ENCODE measurements around the gene NAV1.
"Not testable (repeated sequence)": the region's sequence is repeated elsewhere in the genome, so short reads cannot be mapped to it uniquely, and the experiment has no call there.

Gene NAV1

DNA sequence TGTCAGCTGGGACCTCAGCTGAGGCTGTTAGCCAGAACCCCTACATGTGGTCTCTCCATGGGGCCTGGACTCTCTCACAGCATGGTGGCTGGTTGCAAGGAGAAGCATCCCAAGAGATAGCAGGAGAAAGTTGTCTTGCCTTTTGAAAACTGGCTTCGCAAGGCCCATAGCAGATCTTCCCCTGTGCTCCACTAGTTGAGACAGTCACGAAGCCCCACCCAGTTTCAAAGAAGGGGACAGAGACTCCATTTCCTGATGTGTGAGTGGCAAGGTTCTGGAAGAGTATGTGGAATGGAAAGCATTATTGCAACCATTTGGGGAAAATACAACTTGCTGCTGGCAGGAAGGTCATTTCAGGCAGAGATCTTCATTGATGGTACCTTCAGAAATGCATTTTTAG lies 24.5 kb upstream of the NAV1 start:
- 89% methylated on average over 2 of the region's 2 CpGs for WGBS
- Histone ChIP-seq H3K4me1 (ENCODE audit: insufficient read depth, low read length) (peaks cover 10% of the 10 kb centered on the region), H3K9me3 (ENCODE audit: insufficient read depth, low read depth, low read length) (no peaks in the 10 kb centered on the region), H3K4me3 (ENCODE audit: low read length) (no peak overlapping the region), H3K9ac (ENCODE audit: low read depth, low read length) (no peak overlapping the region), H3K27ac (ENCODE audit: low read depth, low read length) (no peak overlapping the region), H3K27me3 (ENCODE audit: insufficient read depth, low read length) (no peaks in the 10 kb centered on the region), H3K36me3 (ENCODE audit: insufficient read depth, low read length) (no peaks in the 10 kb centered on the region)

- Histone ChIP-seq H3K36me3 (ENCODE audit: insufficient read depth, low read length) (no peaks in the 10 kb centered on the region), H3K4me3 (ENCODE audit: low read length) (no peak overlapping the region), H3K27me3 (ENCODE audit: insufficient read depth, low read length) (no peaks in the 10 kb centered on the region), H3K4me1 (ENCODE audit: insufficient read depth, low read length) (peaks cover 10% of the 10 kb centered on the region), H3K9ac (ENCODE audit: low read depth, low read length) (no peak overlapping the region), H3K27ac (ENCODE audit: low read depth, low read length) (no peak overlapping the region), H3K9me3 (ENCODE audit: insufficient read depth, low read depth, low read length) (no peaks in the 10 kb centered on the region)
- 90% methylated on average over 9 of the region's 9 CpGs for WGBS
These were observed 23.7 kb upstream of the NAV1 start for GRCh38 chr1:201515062-201515750.

- Histone ChIP-seq H3K27me3 (ENCODE audit: insufficient read depth, low read length) (no peaks in the 10 kb centered on the region), H3K4me1 (ENCODE audit: insufficient read depth, low read length) (peaks cover 10% of the 10 kb centered on the region), H3K9ac (ENCODE audit: low read depth, low read length) (no peak overlapping the region), H3K9me3 (ENCODE audit: insufficient read depth, low read depth, low read length) (no peaks in the 10 kb centered on the region), H3K4me3 (ENCODE audit: low read length) (no peak overlapping the region), H3K36me3 (ENCODE audit: insufficient read depth, low read length) (no peaks in the 10 kb centered on the region), H3K27ac (ENCODE audit: low read depth, low read length) (no peak overlapping the region)
- WGBS: 91% methylated on average over 1 of the region's 1 CpG
These were observed 23.0 kb upstream of the NAV1 start for GRCh38 chr1:201515895-201516294.

- H3K36me3 ChIP-seq (ENCODE audit: insufficient read depth, low read length): no peaks in the 10 kb centered on the region
- H3K27ac ChIP-seq (ENCODE audit: low read depth, low read length): no peak overlapping the region
- H3K9me3 ChIP-seq (ENCODE audit: insufficient read depth, low read depth, low read length): no peaks in the 10 kb centered on the region
- 94% methylated on average over 1 of the region's 2 CpGs for WGBS
- H3K4me3 ChIP-seq (ENCODE audit: low read length): no peak overlapping the region
- H3K9ac ChIP-seq (ENCODE audit: low read depth, low read length): no peak overlapping the region
- H3K4me1 ChIP-seq (ENCODE audit: insufficient read depth, low read length): peaks cover 10% of the 10 kb centered on the region
- no peaks in the 10 kb centered on the region for H3K27me3 ChIP-seq (ENCODE audit: insufficient read depth, low read length)
These were observed 22.3 kb upstream of the NAV1 start for GRCh38 chr1:201516511-201517127.

GRCh38 chr1:201517631-201518030 lies 21.3 kb upstream of the NAV1 start:
- peaks cover 3% of the 10 kb centered on the region; the same call in 1 of the 2 replicates for H3K4me1 ChIP-seq (ENCODE audit: insufficient read depth, low read length)
- no peaks in the 10 kb centered on the region for H3K36me3 ChIP-seq (ENCODE audit: insufficient read depth, low read length)
- no peaks in the 10 kb centered on the region for H3K9me3 ChIP-seq (ENCODE audit: insufficient read depth, low read depth, low read length)
- no peak overlapping the region for H3K27ac ChIP-seq (ENCODE audit: low read depth, low read length)
- H3K9ac ChIP-seq (ENCODE audit: low read depth, low read length): no peak overlapping the region
- WGBS: 91% methylated on average over 7 of the region's 7 CpGs
- no peaks in the 10 kb centered on the region for H3K27me3 ChIP-seq (ENCODE audit: insufficient read depth, low read length)
- no peak overlapping the region for H3K4me3 ChIP-seq (ENCODE audit: low read length)

DNA sequence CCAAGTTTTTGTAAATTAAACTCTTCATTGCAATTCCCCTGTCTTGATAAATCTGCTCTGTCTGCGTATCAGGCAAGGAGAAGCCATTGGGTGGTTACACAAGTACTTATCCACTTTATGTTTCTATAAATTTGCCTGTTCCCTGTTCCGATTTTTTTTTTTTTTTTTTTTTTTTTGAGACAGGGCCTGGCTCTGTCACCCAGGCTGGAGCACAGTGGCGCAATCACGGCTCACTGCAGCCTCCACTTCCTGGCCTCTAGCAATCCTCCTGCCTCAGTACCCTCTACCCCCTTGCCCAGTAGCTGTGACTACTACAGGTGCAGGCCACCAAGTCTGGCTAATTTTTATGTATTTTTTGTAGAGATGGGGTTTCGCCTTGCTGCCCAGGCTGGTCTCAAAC lies 20.9 kb upstream of the NAV1 start:
- H3K4me3 ChIP-seq (ENCODE audit: low read length): no peak overlapping the region
- peaks cover 3% of the 10 kb centered on the region; the same call in 1 of the 2 replicates for H3K4me1 ChIP-seq (ENCODE audit: insufficient read depth, low read length)
- H3K9ac ChIP-seq (ENCODE audit: low read depth, low read length): no peak overlapping the region
- H3K27ac ChIP-seq (ENCODE audit: low read depth, low read length): no peak overlapping the region
- no peaks in the 10 kb centered on the region for H3K36me3 ChIP-seq (ENCODE audit: insufficient read depth, low read length)
- no peaks in the 10 kb centered on the region for H3K27me3 ChIP-seq (ENCODE audit: insufficient read depth, low read length)
- no peaks in the 10 kb centered on the region for H3K9me3 ChIP-seq (ENCODE audit: insufficient read depth, low read depth, low read length)
- 94% methylated on average over 5 of the region's 5 CpGs for WGBS

GRCh38 chr1:201520046-201520575 lies 18.8 kb upstream of the NAV1 start:
- H3K4me3 ChIP-seq (ENCODE audit: low read length); H3K9me3 ChIP-seq (ENCODE audit: insufficient read depth, low read depth, low read length); H3K36me3 ChIP-seq (ENCODE audit: insufficient read depth, low read length); H3K27me3 ChIP-seq (ENCODE audit: insufficient read depth, low read length); H3K27ac ChIP-seq (ENCODE audit: low read depth, low read length); H3K9ac ChIP-seq (ENCODE audit: low read depth, low read length); H3K4me1 ChIP-seq (ENCODE audit: insufficient read depth, low read length): not testable (repeated sequence)
- WGBS: 82% methylated on average over 14 of the region's 14 CpGs

- WGBS: 100% methylated on average over 1 of the region's 1 CpG
- no peak overlapping the region for H3K4me3 ChIP-seq (ENCODE audit: low read length)
- H3K36me3 ChIP-seq (ENCODE audit: insufficient read depth, low read length): no peaks in the 10 kb centered on the region
- H3K4me1 ChIP-seq (ENCODE audit: insufficient read depth, low read length): no peaks in the 10 kb centered on the region
- H3K27me3 ChIP-seq (ENCODE audit: insufficient read depth, low read length): no peaks in the 10 kb centered on the region
- no peak overlapping the region for H3K27ac ChIP-seq (ENCODE audit: low read depth, low read length)
- H3K9ac ChIP-seq (ENCODE audit: low read depth, low read length): no peak overlapping the region
- no peaks in the 10 kb centered on the region for H3K9me3 ChIP-seq (ENCODE audit: insufficient read depth, low read depth, low read length)
These were observed 13.6 kb upstream of the NAV1 start for GRCh38 chr1:201525193-201525778.

- Histone ChIP-seq H3K27ac (ENCODE audit: low read depth, low read length) (no peak overlapping the region), H3K9me3 (ENCODE audit: insufficient read depth, low read depth, low read length) (no peaks in the 10 kb centered on the region), H3K4me1 (ENCODE audit: insufficient read depth, low read length) (no peaks in the 10 kb centered on the region), H3K4me3 (ENCODE audit: low read length) (no peak overlapping the region), H3K9ac (ENCODE audit: low read depth, low read length) (no peak overlapping the region), H3K36me3 (ENCODE audit: insufficient read depth, low read length) (no peaks in the 10 kb centered on the region), H3K27me3 (ENCODE audit: insufficient read depth, low read length) (no peaks in the 10 kb centered on the region)
- 86% methylated on average over 5 of the region's 5 CpGs for WGBS
These were observed 11.0 kb upstream of the NAV1 start for GRCh38 chr1:201527879-201528278.

GRCh38 chr1:201528631-201529252 lies 10.2 kb upstream of the NAV1 start:
- Histone ChIP-seq H3K9ac (ENCODE audit: low read depth, low read length) (no peak overlapping the region), H3K27ac (ENCODE audit: low read depth, low read length) (no peak overlapping the region), H3K4me3 (ENCODE audit: low read length) (no peak overlapping the region), H3K9me3 (ENCODE audit: insufficient read depth, low read depth, low read length) (no peaks in the 10 kb centered on the region), H3K4me1 (ENCODE audit: insufficient read depth, low read length) (no peaks in the 10 kb centered on the region), H3K36me3 (ENCODE audit: insufficient read depth, low read length) (no peaks in the 10 kb centered on the region), H3K27me3 (ENCODE audit: insufficient read depth, low read length) (no peaks in the 10 kb centered on the region)
- WGBS: 83% methylated on average over 3 of the region's 3 CpGs

All from HUES64 (cell line).